ENCODE measurements around the gene CLEC2L. TPM values are rescaled to one million over a fixed set of nuclear protein-coding genes. Genes with fewer than 3 reads are reported as not detected.

CLEC2L gene
- total and polyA plus RNA-seq, 2 of the 8 experiments (the other 6 are each of a cell fraction or from before 2014, with no cell fraction given): 0.20 to 1.9 TPM

GRCh38 chr7:139542308-139543151 is 19.0 kb downstream of the CLEC2L start:
- CTCF ChIA-PET (ENCODE audit: partially characterized antibody): interaction anchor here (0.7 to 3.2 kb wide), 10 partner anchors 12 to 42 kb away, joined by 3 to 17 read pairs (median 3); no protein-coding TSS in a partner anchor

More at GRCh38 chr7:139542308-139543151, 19.0 kb downstream of the CLEC2L start:
- peak overlapping the region; percentile 27 for H3K4ac ChIP-seq (replicated peaks; ENCODE audit: insufficient read length, low read depth, low read length)
- H4K5ac ChIP-seq (ENCODE audit: insufficient read length, low read depth, low read length): no peak overlapping the region
- H3K79me1 ChIP-seq (ENCODE audit: low read depth, low read length): no peaks in the 10 kb centered on the region
- peak overlapping the region; percentile 95; the same call in 1 of the 2 replicates for H2BK15ac ChIP-seq (ENCODE audit: low read length)
- H3K27me3 ChIP-seq (replicated peaks in 1 of 4; ENCODE audit: control insufficient read depth in 3 of 4, extremely low read depth in 1 of 4, insufficient read depth in 3 of 4, low read length in 3 of 4): no peaks in the 10 kb centered on the region; a peak in 1 of 7 replicates
- peaks cover 0 to 10% (median 5%) of the 10 kb centered on the region in 4 experiments; a peak in 5 of 7 replicates for H3K4me1 ChIP-seq (replicated peaks in 1 of 4; ENCODE audit: control insufficient read depth in 3 of 4, insufficient read depth in 4 of 4, low read length in 3 of 4)
- no peak overlapping the region for H2BK120ac ChIP-seq (replicated peaks; ENCODE audit: low read depth, low read length)
- H3K56ac ChIP-seq (replicated peaks; ENCODE audit: insufficient read length, low read depth, low read length): no peak overlapping the region
- H3K9ac ChIP-seq (replicated peaks in 1 of 4; ENCODE audit: extremely low read depth in 1 of 4, low read depth in 3 of 4, low read length in 3 of 4): no peak overlapping the region
- 92% methylated on average over 28 of the region's 28 CpGs; no CpG with 5 or more reads in 1 of the 2 experiments for WGBS, 2 experiments (ENCODE audit: extremely low coverage in 1 of 2, insufficient coverage in 1 of 2, insufficient read length in 1 of 2, insufficient replicate concordance in 2 of 2, low coverage in 1 of 2, low lambda C conversion rate in 2 of 2, missing lambda C conversion rate in 1 of 2)
- H2BK5ac ChIP-seq (ENCODE audit: low read depth, low read length): no peak overlapping the region
- no peak overlapping the region for H3K4me2 ChIP-seq (ENCODE audit: insufficient read depth in 1 of 2, low read depth in 2 of 2, low read length in 2 of 2)
- no peaks in the 10 kb centered on the region for H3K36me3 ChIP-seq (ENCODE audit: control insufficient read depth in 2 of 4, insufficient read depth in 4 of 4, low read length in 3 of 4)
- DNase-seq (ENCODE audit: low read depth in 1 of 2, low spot score in 2 of 2): no peak
- TF ChIP-seq USF2 (IDR thresholded peaks at IDR 0.05; ENCODE audit: low read length) (peak; percentile 48), KDM1A (IDR thresholded peaks at IDR 0.05; ENCODE audit: borderline replicate concordance, low read length) (no peak), CEBPB (IDR thresholded peaks at IDR 0.05; ENCODE audit: low read depth, low read length) (peak; percentile 48; the same call in 1 of the 2 replicates)
- H3K18ac ChIP-seq (ENCODE audit: extremely low read depth, low read length): no peak overlapping the region
- H2AK5ac ChIP-seq (ENCODE audit: low read depth, low read length): 0 out of 2 replicates have a peak overlapping the region, but pooled peaks have one; percentile 40
- peak overlapping the region; percentile 61 for H4K91ac ChIP-seq (replicated peaks; ENCODE audit: insufficient read length, low read length)
- POLR2A ChIA-PET (ENCODE audit: partially characterized antibody): no interaction called here
- H2BK20ac ChIP-seq (ENCODE audit: low read length): 0 out of 2 replicates have a peak overlapping the region, but pooled peaks have one; percentile 8
- H3K79me2 ChIP-seq (ENCODE audit: control insufficient read depth in 1 of 2, insufficient read depth in 2 of 2, low read length in 2 of 2): no peaks in the 10 kb centered on the region
- peak overlapping the region; percentile 35; the same call in 1 of the 2 replicates for H4K8ac ChIP-seq (ENCODE audit: extremely low read depth, insufficient read depth, low read length)
- H3K4me3 ChIP-seq (ENCODE audit: extremely low read depth in 1 of 4, insufficient read depth in 2 of 4, low read depth in 3 of 4, low read length in 4 of 4): no peak overlapping the region
- no peak overlapping the region for H2AFZ ChIP-seq (ENCODE audit: low read length)
- no peaks in the 10 kb centered on the region for H3K9me3 ChIP-seq (ENCODE audit: insufficient read depth in 2 of 2, low read depth in 1 of 2, low read length in 1 of 2)
- no peak overlapping the region for H3K14ac ChIP-seq (ENCODE audit: insufficient read length)
- no peaks in the 10 kb centered on the region for H4K20me1 ChIP-seq (replicated peaks in 1 of 2; ENCODE audit: control insufficient read depth in 1 of 2, insufficient read depth in 2 of 2, low read length in 2 of 2)
- H3K23me2 ChIP-seq (ENCODE audit: low read depth, low read length): no peaks in the 10 kb centered on the region
- no peak overlapping the region for H3K23ac ChIP-seq (ENCODE audit: insufficient read length)
- no peak overlapping the region for H3K27ac ChIP-seq (ENCODE audit: low read depth, low read length)
- H2BK12ac ChIP-seq (ENCODE audit: low read depth, low read length): 0 out of 2 replicates have a peak overlapping the region, but pooled peaks have one; percentile 60
- FAIRE-seq: no peak

All from H1 (cell line).